Stimulated activated naive CD8-positive, alpha-beta T cell treated with anti-CD3 and anti-CD28 coated beads, Interleukin-15, Interleukin-2, amounts not matched to agents 100 ng/mL and 50 ng/mL, for 24 hours (primary cell): ENCODE results near the gene KLHL29.

ENCODE experiments used
- H3K27ac Mint-ChIP-seq: one replicate; pipeline ENCODE4 v1.8.0; 2021; ENCODE audit warnings: mild to moderate bottlenecking, mixed read lengths
- H3K27me3 Mint-ChIP-seq: one replicate; pipeline ENCODE4 v1.8.0; 2021; ENCODE audit warnings: mixed read lengths
- H3K36me3 Mint-ChIP-seq: one replicate; pipeline ENCODE4 v1.8.0; 2021; ENCODE audit warnings: low read depth, mixed read lengths
- H3K4me1 Mint-ChIP-seq: one replicate; pipeline ENCODE4 v1.8.0; 2021; ENCODE audit warnings: low read depth, mixed read lengths
- H3K4me3 Mint-ChIP-seq: one replicate; pipeline ENCODE4 v1.8.0; 2021; ENCODE audit warnings: mild to moderate bottlenecking, mixed read lengths
- H3K9me3 Mint-ChIP-seq: one replicate; pipeline ENCODE4 v1.8.0; 2021; ENCODE audit warnings: mixed read lengths

The KLHL29 gene

DNA sequence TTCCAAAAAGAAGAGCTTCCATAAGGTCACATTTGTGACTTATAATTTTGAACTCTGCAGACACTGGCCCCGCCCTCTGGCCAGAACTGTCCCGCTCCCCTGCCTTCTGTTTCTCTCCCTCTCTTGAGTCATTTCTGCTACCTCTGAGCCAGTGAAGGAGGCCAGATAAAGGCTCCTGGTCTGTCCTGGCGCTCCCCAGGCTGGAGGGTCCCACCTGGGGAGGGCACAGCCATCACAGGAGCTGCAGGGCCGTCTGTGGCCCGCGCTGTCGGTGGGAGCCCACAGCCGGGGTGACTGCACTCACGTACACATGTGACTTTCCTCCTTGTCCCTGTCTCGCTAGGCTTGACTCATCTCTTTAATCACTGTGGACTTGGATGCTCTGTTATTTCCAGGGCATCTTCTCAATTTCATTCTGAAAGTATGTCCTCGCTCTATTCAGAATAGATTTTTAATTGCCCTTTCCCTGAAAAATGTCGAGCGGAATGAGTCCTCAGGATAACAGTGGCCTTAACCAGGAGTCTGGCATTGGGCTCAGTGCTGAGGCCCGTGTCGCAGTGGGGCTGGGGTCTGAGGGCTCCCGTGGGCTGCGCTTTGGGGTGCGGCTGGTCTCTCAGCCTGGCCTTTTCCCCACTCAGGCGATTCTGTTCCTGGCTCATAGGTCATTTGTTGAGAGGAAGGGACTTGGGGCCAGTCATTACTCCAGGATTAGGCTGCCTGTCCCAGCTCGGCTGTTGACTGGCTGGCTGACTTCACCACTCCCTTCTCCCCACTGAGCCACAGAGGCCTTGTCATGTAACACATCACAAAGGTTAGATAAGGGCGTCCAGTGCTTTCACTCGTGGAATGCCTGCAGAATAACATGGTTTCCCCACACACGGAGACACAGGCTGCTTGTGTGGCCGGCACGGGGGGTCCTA is 34.5 kb downstream of the KLHL29 start:
- Mint-ChIP-seq H3K36me3 (no peaks in the 10 kb centered on the region), H3K9me3 (no peaks in the 10 kb centered on the region), H3K4me3 (no peak overlapping the region), H3K27me3 (no peaks in the 10 kb centered on the region), H3K27ac (no peak overlapping the region), H3K4me1 (no peaks in the 10 kb centered on the region)

DNA sequence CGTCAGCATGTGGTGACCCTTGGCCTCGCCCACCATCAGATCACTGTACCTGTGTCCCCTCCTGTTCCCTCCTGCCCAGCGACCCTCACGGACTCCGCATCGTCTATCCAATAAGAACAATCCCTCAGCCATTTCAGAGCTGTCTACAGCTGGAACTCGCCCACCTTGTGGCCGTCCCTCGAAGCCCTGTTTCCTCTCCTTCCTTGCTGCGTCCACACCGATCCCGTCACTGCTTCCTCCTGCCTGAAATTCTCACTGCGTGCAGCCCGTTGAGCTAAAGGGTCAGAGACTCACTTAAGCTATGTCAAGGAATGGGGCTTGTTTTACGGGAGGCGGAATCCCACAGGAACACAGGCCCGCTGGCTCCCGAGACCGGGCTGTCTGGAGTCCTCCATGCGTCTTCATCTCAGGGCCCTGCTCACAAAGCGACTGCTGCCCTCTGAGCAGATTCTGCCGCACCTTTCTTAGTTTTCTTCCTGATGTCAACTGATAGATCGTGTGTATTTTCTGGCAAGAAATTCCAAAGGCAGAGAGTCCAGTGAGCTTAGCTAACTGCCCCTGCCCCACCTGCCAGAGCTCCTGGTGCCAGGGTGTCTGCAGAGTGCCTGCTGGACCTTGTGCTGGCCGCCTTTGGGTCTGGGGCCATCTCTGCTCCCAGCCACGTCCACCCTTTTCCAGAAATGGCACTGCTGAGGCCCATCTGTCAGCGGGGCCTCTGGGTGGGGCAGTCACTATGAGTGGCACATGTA is 35.3 kb downstream of the KLHL29 start:
- Mint-ChIP-seq H3K36me3 (no peaks in the 10 kb centered on the region), H3K4me3 (no peak overlapping the region), H3K4me1 (no peaks in the 10 kb centered on the region), H3K9me3 (no peaks in the 10 kb centered on the region), H3K27me3 (no peaks in the 10 kb centered on the region), H3K27ac (no peak overlapping the region)

DNA sequence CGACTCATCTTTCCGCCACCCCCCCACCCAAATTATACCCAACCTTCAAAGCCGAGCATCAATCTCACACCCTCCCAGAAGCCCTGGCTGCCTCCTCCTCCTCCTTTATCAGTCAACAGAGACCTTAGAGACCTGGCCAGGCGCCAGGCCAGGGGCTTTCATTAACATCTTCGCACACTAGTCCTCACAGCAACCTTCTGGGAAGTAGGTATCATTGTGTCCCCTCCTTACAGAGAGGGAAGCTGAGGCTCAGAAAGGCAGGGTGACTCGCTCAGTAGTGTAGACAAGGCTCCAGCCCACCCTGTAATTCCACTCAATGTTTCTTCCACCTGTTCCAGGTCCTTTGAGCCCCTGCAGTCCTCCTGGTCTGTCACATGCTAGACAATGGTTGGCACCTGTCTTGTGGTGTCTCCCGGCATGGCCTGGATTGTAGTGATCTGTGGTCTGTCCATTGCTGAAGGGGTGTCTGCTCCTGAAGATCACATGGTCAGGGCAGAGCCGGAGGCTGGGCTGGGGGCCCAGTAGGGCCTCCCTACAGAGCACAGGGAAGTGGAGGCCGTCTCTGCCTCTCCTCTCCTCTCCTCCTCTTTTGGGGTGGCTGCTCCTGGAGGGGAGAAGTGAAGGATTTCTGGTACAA is 36.0 kb downstream of the KLHL29 start:
- no peak overlapping the region for H3K4me3 Mint-ChIP-seq
- no peaks in the 10 kb centered on the region for H3K9me3 Mint-ChIP-seq
- H3K4me1 Mint-ChIP-seq = no peaks in the 10 kb centered on the region
- H3K27ac Mint-ChIP-seq = no peak overlapping the region
- H3K36me3 Mint-ChIP-seq = no peaks in the 10 kb centered on the region
- no peaks in the 10 kb centered on the region for H3K27me3 Mint-ChIP-seq

DNA sequence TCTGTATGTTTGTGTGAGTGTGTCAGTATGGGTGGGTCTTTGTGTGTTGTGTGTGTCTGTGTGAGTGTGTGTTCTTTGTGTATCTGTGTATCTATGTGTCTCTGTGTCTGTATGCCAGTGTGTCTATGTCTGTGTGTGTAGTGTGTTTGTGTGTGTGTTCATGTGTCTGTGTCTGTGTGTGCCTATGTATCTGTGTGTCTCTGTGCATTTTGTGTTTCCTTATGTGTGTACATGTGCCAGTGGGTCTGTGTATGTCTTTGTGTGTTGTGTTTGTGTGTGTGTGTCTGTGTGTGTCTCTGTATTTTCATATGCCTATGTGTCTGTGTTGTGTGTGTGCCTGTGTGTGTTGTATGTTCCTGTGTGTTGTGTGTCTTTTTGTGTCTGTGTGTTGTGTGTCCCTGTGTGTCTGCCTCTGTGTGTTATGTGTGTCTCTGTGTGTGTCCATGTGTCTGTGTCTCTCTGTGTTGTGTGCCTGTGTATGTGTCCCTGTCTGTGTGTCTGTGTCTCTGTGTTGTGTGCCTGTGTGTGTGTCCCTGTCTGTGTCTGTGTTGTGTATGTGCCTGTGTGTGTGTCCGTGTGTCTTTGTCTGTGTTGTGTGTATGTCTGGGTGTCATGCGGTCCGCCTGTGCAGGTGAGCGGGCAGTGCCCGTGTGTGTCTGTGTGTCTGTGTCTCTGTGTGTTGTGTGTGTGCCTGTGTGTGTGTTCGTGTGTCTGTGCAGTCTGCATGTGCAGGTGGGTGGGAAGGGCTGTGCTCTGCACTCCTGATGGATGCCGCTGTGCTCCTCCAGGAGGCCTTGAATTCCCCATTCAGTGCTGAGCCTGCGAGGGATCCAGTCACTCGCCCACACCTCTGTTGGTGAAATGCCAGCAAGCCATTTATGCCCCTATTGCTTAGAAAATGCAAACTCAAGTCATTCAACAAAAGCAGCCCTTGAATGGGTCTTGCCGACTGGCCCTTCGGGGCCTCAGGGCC is 37.4 kb downstream of the KLHL29 start:
- Mint-ChIP-seq H3K4me3 (no peak overlapping the region), H3K27ac (no peak overlapping the region), H3K4me1 (no peaks in the 10 kb centered on the region), H3K27me3 (no peaks in the 10 kb centered on the region), H3K36me3 (no peaks in the 10 kb centered on the region), H3K9me3 (no peaks in the 10 kb centered on the region)

DNA sequence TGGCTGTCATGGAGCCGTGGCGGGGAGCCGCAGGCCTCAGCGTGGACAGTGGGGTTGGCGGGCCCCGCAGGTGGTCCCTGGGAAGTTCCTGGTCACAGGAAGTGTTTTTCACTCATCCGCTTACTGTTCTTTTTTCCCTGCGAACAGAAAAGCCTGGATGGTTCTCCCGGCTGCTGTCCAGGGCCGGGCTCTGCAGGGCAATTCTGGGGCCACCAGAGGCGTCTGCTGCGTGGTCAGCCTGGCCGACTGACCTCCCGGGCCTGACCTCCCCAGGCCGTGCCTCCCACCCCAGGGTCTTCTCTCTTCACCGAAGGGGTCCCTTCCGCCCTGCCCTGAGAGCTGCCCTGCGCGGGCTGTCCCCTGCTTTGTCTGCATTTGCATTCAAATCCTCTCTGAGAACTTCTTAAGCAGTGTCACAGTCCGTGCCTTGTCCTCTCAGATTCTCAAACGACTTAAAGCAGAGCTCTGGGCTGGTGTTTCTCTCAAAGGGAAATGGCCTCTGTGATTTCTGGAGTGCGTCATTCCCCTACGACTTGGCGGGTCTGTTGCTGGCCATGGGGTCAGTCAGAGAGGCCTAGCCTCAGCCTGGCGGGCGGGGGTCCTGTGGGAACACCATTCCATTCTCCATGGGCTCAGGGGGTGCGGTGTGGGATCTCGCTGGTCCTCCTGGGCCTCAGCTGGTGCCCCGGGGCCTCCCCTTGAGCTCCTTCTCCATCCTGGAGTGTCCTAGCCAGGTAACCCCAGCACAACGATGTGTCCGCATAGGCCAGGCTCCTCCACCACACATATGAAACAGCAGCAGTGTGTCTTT is 38.3 kb downstream of the KLHL29 start:
- H3K36me3 Mint-ChIP-seq = no peaks in the 10 kb centered on the region

DNA sequence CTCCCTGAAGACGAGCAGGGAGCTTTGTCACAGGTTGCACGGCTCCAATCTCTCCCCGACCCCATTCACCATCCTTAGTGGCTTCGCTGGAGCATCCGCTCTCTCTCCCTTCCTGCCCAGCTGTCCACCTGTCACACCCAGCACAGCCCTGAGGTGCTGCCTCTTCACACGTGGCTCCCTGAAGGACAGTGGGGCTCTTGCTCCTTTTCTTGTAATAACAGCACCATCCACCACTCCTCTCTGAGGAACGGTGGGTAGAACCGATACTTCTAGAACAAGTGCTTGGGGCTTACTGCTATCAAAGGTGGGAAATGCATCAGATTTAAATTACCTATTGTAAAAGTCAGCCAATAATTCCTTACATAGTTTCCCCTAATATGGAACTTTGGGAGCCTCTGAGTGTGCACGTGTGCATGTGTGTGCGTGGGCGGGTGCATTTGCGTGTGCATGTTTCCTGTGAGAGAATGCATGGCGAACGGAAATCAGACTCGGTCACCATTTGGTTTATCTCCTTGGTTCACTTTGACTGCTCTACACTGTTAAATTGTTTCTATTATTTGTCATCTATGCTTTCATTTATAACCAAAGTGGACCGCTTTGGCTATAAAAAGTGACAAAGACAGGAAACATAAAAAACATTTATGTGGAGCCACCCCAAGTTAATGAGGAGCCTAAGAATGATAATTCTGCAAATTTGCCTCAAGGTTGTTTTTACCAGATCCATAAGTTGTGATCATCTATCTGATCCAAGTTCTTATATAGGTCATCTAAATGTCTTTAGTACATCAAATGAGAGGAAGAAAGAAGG is 39.1 kb downstream of the KLHL29 start:
- Mint-ChIP-seq H3K27me3 (no peaks in the 10 kb centered on the region), H3K4me3 (no peak overlapping the region), H3K27ac (no peak overlapping the region), H3K9me3 (no peaks in the 10 kb centered on the region), H3K4me1 (no peaks in the 10 kb centered on the region), H3K36me3 (no peaks in the 10 kb centered on the region)

More for the DNA sequence above, 38.3 kb downstream of the KLHL29 start:
- Mint-ChIP-seq H3K27me3 (no peaks in the 10 kb centered on the region), H3K9me3 (no peaks in the 10 kb centered on the region), H3K4me3 (no peak overlapping the region), H3K27ac (no peak overlapping the region), H3K4me1 (no peaks in the 10 kb centered on the region)

DNA sequence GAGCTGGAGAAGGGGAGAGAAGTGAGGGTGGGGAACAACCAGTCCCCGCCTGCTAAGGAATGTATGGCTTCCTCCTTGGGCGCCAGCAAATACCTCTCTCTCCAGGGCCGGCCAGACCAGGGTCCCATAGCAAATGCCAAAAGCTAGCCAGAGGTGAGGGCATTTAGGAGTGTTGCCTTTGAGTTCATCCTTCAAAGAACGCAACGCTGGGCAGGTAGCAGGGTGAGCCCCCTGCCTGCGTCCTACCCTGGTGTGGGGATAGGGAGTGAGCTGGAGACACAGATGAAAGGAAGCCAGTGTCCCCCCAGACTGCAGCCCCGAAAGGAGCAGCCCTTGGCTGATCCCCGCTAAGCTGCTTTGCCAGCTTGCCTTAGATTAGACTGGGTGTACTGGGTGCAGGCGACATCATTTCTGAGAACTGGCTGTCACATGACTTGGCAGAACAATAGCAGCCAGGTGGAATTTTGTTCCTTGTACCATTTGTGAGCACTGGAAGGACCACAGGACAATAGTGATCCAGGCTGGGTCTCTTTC is 40.4 kb downstream of the KLHL29 start:
- no peak overlapping the region for H3K4me3 Mint-ChIP-seq
- H3K27me3 Mint-ChIP-seq = peaks cover 4% of the 10 kb centered on the region
- H3K9me3 Mint-ChIP-seq = no peaks in the 10 kb centered on the region
- H3K4me1 Mint-ChIP-seq = no peaks in the 10 kb centered on the region
- H3K27ac Mint-ChIP-seq = no peak overlapping the region
- no peaks in the 10 kb centered on the region for H3K36me3 Mint-ChIP-seq

DNA sequence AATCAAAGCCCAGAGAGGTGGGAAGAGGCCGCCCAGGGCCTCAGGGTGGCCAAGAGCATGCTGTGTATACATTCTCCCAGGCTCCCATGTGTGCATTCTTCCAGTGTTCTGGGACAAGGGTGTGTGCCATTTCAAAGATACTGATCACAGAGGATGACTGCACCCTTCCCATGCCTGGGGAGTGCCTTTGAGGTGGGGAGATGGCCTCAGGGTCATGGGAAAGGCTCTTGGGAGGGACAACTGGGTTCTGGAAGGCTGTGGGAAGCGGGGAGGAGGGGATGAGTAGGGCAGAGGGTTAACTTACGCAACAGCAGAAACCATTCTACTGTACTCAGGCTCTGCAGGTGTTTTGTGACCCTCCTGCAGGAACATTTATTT is 40.9 kb downstream of the KLHL29 start:
- Mint-ChIP-seq H3K27ac (no peak overlapping the region), H3K4me3 (no peak overlapping the region), H3K9me3 (no peaks in the 10 kb centered on the region), H3K36me3 (no peaks in the 10 kb centered on the region), H3K4me1 (no peaks in the 10 kb centered on the region), H3K27me3 (peaks cover 9% of the 10 kb centered on the region)

DNA sequence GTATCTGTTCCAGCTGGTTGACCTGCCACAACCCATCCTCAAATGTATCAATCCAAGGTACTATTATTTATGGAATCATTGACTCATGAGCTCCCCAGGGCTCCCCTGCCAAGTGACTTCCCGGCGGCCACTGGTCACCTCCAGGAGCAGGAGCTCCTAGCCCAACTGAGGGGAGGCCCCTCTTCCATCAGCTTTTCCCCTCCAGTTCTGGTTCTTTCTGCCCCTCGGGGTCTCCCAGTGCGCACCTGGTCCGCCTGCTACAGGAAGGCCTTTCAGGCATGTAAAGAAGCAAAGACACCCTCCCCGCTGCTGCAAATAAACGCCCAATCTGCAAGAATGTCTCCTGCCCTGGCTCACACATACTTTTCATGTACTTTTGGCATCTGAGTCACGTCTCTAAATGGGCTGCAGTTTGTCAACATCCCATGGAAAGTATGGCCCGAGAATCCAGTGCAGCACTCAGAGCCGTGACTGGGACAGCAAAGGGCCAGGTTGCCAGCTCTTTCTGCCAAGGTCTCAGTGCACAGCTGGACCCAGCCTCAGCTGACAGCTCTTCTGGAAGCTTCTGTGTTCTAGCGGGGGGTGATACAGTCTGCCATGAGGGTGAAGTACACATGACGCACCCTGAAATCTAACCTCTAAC is 41.4 kb downstream of the KLHL29 start:
- Mint-ChIP-seq H3K4me1 (no peaks in the 10 kb centered on the region), H3K9me3 (no peaks in the 10 kb centered on the region), H3K27me3 (peaks cover 10% of the 10 kb centered on the region), H3K27ac (no peak overlapping the region), H3K4me3 (no peak overlapping the region), H3K36me3 (no peaks in the 10 kb centered on the region)

DNA sequence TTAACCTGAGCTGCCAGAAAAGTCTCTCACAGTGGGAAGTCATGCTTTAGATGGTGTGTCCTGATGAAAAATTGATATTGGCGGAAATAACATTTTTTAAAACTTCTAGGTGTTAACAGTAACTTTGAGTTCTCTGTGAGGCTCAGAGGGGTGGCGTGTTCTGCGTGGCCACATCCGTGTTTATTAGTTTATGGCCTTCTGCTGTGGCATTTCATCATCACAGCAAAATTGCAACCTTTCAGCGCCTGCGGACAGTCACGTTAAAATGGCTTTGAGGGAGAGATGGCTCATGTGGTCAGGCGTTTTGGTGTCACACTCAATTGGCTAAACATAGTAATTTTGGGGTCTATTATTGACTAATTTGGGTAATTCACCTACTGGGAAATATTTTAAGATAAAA is 42.4 kb downstream of the KLHL29 start:
- H3K27ac Mint-ChIP-seq = no peak overlapping the region
- H3K4me1 Mint-ChIP-seq = no peaks in the 10 kb centered on the region
- H3K36me3 Mint-ChIP-seq = no peaks in the 10 kb centered on the region
- H3K27me3 Mint-ChIP-seq = peaks cover 10% of the 10 kb centered on the region
- H3K9me3 Mint-ChIP-seq = no peaks in the 10 kb centered on the region
- H3K4me3 Mint-ChIP-seq = no peak overlapping the region

DNA sequence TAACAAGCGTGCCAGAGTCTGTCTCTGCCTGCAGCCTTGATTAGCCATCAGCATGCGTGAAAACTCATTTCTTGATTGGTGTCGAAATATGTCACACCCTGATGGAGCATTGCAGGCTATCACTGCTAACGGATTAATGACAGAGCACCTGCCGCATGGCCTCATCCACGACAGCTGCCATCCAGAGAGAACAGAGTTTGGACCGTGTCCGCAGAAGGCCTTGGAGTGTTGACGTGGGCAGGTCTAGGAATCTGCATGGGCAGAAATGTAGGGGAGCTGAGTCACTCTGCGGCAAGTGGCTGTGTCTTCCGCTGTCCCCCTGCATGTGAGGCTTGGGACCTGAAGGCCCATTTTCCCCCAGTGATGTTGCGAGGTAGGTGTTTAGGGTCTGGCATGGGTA is 43.0 kb downstream of the KLHL29 start:
- no peaks in the 10 kb centered on the region for H3K9me3 Mint-ChIP-seq
- H3K27ac Mint-ChIP-seq = no peak overlapping the region
- H3K4me1 Mint-ChIP-seq = no peaks in the 10 kb centered on the region

DNA sequence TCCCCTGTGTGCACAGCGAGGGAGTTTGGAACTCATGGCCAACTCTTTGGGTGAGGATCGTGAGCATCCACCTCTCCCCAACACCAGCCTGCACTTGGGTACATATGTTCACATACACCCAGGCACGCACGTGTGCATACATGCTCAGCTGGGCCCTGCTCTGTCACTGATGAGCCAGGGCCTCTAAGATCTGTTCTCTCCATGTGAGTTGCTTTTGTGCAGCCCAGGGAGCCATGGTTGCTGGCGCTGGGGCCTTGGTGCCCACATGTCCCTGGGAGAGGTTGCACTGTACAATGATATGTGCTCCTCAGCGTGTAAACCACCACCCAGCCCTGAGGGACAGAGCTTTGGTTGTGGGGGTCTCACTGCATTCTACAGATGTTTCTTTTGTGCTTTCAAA is 44.1 kb downstream of the KLHL29 start:
- peaks cover 10% of the 10 kb centered on the region for H3K27me3 Mint-ChIP-seq
- H3K4me1 Mint-ChIP-seq = no peaks in the 10 kb centered on the region
- no peak overlapping the region for H3K4me3 Mint-ChIP-seq
- H3K27ac Mint-ChIP-seq = no peak overlapping the region
- H3K36me3 Mint-ChIP-seq = no peaks in the 10 kb centered on the region
- H3K9me3 Mint-ChIP-seq = no peaks in the 10 kb centered on the region

More for the DNA sequence above, 43.0 kb downstream of the KLHL29 start:
- Mint-ChIP-seq H3K4me3 (no peak overlapping the region), H3K27me3 (peaks cover 10% of the 10 kb centered on the region), H3K36me3 (no peaks in the 10 kb centered on the region)
